Stimulated activated naive B cell treated with anti-CD40 and anti-IgM and Interleukin-4, amounts not matched to agents 10 μg/mL and 1 μg/mL and 100 μg/mL, for 72 hours (primary cell): ENCODE results near the gene NELFCD.

ENCODE experiments used
- ATAC-seq, 2 donors: fragments of 150-1000 bp; cut with Tn5 transposase; replicated peaks; 2 replicates each; pipeline ENCODE4 v1.10.0; 2021; ENCODE audit warnings: moderate library complexity in 1 of 2
- DNase-seq: peaks from one replicate; pipeline ENCODE4 v3.0.0; 2021
- H3K27ac Mint-ChIP-seq: one replicate; pipeline ENCODE4 v1.8.0; 2022; ENCODE audit warnings: mild to moderate bottlenecking, mixed read lengths
- H3K27me3 Mint-ChIP-seq, 2 donors: one replicate each; pipeline ENCODE4 v1.8.0; 2022; ENCODE audit warnings: mixed read lengths in 2 of 2
- H3K36me3 Mint-ChIP-seq, 2 donors: one replicate each; pipeline ENCODE4 v1.8.0; 2022; ENCODE audit warnings: mixed read lengths in 2 of 2, mild to moderate bottlenecking in 1 of 2
- H3K4me1 Mint-ChIP-seq, 2 donors: one replicate each; pipeline ENCODE4 v1.8.0; 2022; ENCODE audit warnings: mixed read lengths in 2 of 2, mild to moderate bottlenecking in 1 of 2
- H3K4me3 Mint-ChIP-seq, 2 donors: one replicate each; pipeline ENCODE4 v1.8.0; 2022; ENCODE audit warnings: mild to moderate bottlenecking in 2 of 2, mixed read lengths in 2 of 2, moderate library complexity in 1 of 2
- H3K9me3 Mint-ChIP-seq, 2 donors: one replicate each; pipeline ENCODE4 v1.8.0; 2022; ENCODE audit warnings: mixed read lengths in 2 of 2, mild to moderate bottlenecking in 1 of 2

NELFCD gene

DNA sequence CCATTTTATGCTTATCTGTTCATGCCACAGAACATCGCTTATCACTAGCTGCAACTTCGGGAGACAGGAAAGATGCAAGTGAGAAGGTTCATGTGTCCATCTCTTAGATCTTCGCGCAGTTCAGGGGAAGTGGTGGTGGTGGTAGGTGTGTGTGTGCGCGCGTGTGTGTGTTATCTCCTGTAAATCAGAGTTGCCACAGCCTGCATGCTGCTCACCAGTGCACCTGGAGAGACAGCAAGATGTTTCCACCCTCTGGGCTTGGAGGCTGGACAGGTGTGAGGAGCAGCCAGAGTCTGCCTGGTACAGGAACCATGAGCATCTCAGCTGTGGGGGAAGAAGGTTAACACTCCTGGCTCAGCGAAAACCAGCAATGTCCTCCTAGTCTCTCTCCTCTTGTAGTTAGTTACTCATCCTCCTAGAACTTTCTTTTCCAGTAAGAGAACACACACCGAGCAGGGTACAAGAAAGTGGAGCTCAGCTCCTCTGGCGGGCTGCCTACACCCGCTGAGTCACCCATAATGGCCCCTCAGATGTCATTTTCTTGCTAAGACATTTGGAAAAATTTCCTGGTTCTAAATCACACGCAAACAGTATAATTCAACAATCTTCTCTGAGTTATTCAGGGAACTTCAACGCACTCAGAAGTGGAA, 33.0 kb downstream of the NELFCD start:
- H3K27me3 Mint-ChIP-seq = no peaks in the 10 kb centered on the region
- peaks cover 49 to 82% of the 10 kb centered on the region in 2 donors for H3K4me1 Mint-ChIP-seq
- no peaks in the 10 kb centered on the region for H3K9me3 Mint-ChIP-seq
- no peak for DNase-seq
- H3K4me3 Mint-ChIP-seq = no peak overlapping the region
- peak overlapping the region; percentile 43 for H3K27ac Mint-ChIP-seq
- ATAC-seq = no peak
- peaks cover 16 to 24% of the 10 kb centered on the region in 2 donors for H3K36me3 Mint-ChIP-seq

DNA sequence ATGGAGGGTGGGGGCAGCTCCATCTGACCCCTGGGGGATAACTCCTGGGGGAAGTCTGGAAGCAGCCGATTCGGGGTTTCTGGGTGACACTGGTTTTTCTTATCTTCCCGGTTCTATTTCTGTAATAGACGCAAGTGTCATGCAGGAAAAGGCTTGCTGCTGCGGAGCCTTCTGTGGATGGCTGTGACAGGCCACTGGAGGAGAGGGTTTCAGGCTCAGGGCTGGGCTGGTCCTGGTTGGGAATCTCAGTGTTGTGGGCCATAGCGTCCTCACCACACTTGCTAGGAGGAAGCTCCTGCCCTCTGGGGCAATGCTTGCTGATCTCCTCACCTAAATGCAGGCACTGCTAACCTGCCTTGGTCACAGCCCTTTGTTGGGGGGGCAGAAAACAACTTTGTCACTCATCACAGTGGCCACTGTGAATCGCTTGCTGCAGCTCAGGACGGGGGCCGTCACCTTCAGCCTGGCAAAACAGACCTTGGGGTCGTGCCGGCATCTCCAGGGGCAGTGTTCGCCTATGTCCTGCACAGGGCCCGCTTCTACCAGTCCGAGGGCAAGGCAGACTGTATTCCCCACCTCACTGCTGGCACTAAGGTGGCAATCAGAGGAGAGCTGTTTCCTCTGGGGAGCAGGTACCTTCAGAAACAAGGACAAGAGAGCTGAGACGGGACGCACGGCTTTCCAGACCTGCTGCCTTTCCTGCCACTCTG, 33.8 kb downstream of the NELFCD start:
- Mint-ChIP-seq H3K27ac (peak overlapping the region; percentile 66), H3K27me3 (no peaks in the 10 kb centered on the region)

DNA sequence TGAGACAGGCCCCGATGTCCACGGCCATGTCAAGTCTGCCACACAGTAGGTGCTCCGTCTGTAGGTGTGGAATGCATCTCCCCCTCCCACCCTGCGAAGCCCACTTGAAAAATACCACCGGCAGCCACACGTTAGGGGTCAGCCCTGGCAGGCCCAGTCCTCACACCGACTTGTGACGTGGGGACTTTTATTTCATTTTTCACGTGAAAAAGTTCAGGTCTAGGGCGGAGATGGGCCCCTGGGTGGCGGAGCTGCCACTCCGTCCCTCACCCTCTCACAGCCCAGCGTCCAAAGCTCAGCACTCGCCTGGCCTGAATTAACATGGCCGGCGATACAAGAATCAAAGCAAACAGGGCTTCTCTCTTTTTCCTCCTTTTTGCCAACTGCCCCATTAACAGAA, 34.4 kb downstream of the NELFCD start:
- Mint-ChIP-seq H3K4me3 (no peak overlapping the region), H3K36me3 (peaks cover 18 to 26% of the 10 kb centered on the region in 2 donors), H3K9me3 (no peaks in the 10 kb centered on the region), H3K4me1 (peaks cover 44 to 68% of the 10 kb centered on the region in 2 donors), H3K27me3 (no peaks in the 10 kb centered on the region), H3K27ac (peak overlapping the region; percentile 17)
- DNase-seq (no peak), ATAC-seq (no peak)

More for the DNA sequence above, 33.8 kb downstream of the NELFCD start:
- no peak overlapping the region for H3K4me3 Mint-ChIP-seq
- peaks cover 18 to 26% of the 10 kb centered on the region in 2 donors for H3K36me3 Mint-ChIP-seq
- no peaks in the 10 kb centered on the region for H3K9me3 Mint-ChIP-seq
- peaks cover 49 to 74% of the 10 kb centered on the region in 2 donors for H3K4me1 Mint-ChIP-seq
- no peak for DNase-seq
- ATAC-seq = no peak

DNA sequence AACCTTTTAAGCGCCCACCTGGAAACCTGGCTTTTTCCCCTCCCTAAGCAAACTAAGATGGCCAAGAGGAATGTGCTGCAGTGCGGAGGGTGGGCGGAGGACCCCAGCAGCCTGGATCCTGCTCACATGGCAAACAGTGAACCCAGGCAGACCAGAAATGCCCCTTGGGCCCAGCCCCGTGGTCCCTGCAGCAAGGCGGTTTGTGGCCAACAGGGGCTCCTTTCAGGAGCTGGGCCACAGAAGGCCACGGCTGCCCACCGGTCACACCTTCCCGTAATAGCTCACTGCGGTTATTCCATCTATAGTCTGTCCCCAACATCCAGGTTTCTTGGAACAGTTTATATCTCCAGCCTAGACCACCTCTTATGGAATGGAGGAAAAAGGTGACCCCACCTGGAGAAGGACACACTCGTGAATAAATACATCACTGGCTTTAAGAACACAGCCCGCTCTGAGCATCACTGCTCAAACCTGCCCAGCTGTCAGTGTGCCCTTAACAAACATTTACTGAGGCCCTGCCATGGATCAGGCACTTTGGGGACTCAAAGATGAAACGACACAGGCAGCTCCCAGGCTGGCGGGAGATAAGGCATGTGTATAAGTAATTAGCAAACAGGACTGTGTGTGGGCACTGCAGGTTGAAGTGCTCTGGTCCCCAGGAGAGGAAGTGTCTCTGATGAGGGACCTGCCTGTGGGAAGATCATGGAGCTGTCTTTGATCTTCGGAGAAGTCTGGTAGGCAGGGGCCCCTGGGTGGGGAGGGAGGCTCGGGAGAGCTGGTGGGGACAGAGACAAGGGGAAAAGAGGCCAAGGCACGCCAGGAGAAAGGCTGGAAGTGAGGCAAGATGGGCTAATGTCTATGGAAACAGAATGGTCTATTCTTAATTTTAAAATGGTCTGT, 35.0 kb downstream of the NELFCD start:
- ATAC-seq (peak; percentile 34 to 44), DNase-seq (no peak)
- no peaks in the 10 kb centered on the region for H3K27me3 Mint-ChIP-seq
- peak overlapping the region; percentile 46 to 68 for H3K4me3 Mint-ChIP-seq
- peak overlapping the region; percentile 67 for H3K27ac Mint-ChIP-seq
- peaks cover 43 to 64% of the 10 kb centered on the region in 2 donors for H3K4me1 Mint-ChIP-seq
- H3K9me3 Mint-ChIP-seq = no peaks in the 10 kb centered on the region
- H3K36me3 Mint-ChIP-seq = peaks cover 18 to 26% of the 10 kb centered on the region in 2 donors

DNA sequence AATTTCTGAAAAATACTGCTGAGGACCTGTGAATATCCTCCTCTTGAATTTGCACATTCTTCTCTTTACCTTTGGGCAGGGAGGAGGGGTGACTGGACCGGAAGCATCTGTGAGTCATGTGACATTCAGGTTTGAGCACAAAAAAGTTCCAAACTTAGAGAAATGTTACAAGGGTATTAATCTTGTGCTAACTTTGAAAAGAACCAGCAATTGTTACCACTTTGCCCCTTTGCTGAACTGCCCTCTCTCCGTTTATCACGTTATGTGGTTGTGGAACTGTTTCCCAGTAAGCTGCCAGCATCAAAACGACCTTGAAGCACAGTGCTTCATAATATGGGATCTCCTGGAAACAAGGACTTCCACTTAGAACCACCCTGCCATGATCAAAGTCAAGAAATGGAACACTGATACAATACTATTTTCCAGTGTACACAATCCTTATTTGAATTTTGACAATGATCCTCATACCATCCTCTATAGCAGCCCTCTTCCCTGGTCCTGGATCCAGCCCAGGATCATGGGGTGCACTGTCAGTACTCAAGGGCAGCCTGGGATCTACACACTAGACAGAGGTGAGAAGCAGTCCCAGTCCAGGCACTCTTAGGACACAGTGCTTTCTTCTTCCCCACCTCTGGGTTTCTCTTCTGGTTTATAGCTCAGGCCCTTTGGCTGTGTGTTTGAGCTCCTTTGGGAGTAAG, 35.9 kb downstream of the NELFCD start:
- no peak for DNase-seq

DNA sequence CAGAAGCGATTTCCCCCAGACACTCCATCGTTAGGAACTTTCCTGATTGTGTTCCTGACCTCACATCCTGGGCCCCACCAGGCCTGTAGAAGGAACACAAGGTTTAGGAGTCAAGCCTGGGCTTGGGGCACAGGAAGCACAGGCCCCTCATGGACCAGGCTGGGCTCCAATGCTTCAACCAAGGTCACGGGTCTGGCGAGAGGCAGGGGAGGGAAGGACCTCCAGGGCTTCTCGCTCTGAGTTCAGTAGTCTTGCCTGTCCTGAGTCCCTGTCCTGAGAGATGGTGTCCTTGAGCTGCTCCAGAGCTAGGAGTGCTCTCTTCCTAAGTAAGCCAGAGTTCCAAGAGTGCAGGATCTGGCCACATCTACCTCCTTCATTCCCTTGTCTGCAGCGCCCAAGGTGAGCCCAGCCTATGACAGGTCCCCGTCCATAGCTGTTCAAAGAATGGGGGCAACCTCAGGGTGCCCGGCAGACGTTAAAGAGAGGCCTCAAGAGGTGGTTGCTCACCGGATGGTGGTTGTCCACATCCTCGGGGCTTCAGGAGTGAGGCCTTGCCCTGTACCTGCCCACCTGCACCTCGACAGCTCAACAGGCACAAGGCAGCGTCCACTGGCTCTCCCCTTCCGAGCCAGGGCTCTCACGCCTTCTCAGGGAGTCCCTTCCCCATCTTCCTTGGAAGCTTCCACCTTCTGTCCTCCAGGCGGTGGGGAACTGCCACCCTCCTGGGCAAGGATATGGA, 36.6 kb downstream of the NELFCD start:
- H3K36me3 Mint-ChIP-seq = peaks cover 22 to 29% of the 10 kb centered on the region in 2 donors
- ATAC-seq (peak; percentile 11 to 17), DNase-seq (no peak)
- no peak overlapping the region for H3K4me3 Mint-ChIP-seq
- peaks cover 41 to 53% of the 10 kb centered on the region in 2 donors for H3K4me1 Mint-ChIP-seq
- no peaks in the 10 kb centered on the region for H3K9me3 Mint-ChIP-seq
- no peaks in the 10 kb centered on the region for H3K27me3 Mint-ChIP-seq
- peak overlapping the region; percentile 65 for H3K27ac Mint-ChIP-seq

More for the DNA sequence above, 35.9 kb downstream of the NELFCD start:
- H3K4me1 Mint-ChIP-seq = peaks cover 40 to 57% of the 10 kb centered on the region in 2 donors
- no peaks in the 10 kb centered on the region for H3K27me3 Mint-ChIP-seq
- H3K27ac Mint-ChIP-seq = peak overlapping the region; percentile 65
- peaks cover 18 to 26% of the 10 kb centered on the region in 2 donors for H3K36me3 Mint-ChIP-seq
- peak overlapping the region in 1 of 2 donors; percentile 68 for H3K4me3 Mint-ChIP-seq
- no peaks in the 10 kb centered on the region for H3K9me3 Mint-ChIP-seq
- peak; percentile 66 to 69 for ATAC-seq

DNA sequence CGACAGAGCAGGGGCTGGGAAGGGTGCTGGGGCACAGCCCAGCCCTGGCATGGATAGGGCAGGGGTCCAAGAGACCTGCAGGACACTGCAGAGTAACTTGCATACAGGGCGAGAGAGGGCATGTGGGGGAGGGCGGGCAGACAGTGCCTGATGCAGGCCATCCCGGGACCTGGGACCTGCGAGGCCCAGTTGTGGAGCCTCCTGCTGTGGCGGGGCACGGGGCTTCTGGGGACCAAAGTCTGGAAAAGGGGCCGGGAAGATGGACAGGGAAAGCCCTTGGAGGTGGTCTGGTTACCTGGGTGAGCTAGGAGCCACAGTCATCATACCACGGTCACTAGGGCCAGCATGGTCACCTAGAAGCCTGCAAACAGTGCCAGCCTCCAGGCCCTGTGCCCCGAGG, 37.8 kb downstream of the NELFCD start:
- Mint-ChIP-seq H3K36me3 (peaks cover 25 to 31% of the 10 kb centered on the region in 2 donors), H3K4me3 (no peak overlapping the region), H3K4me1 (peaks cover 40 to 46% of the 10 kb centered on the region in 2 donors), H3K27me3 (no peaks in the 10 kb centered on the region), H3K27ac (no peak overlapping the region), H3K9me3 (no peaks in the 10 kb centered on the region)
- DNase-seq (no peak), ATAC-seq (no peak)

DNA sequence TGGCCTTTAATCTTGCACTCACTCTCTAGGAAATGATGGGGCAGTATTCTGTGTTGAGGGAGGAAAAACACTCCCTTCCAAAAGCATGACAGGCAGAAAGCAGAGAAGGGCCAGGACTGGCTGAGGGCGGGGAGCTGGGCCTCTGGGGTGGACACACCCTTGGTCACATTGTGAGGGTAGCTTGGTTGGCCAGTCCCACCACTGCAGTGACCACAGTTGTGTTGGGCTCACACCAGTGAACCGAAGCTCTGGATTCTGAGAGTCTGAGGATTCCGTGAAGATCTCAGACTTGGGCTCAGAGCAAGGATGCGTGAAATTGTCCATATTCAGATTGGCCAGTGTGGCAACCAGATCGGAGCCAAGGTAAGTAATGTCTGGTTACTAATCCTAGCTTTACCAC, 38.2 kb downstream of the NELFCD start, which contains the start of gene TUBB1:
TUBB1 (plus strand) TSS at position 213 of the 400 bp plus-strand sequence; CDS start at position 307, 94 bp downstream.
- Mint-ChIP-seq H3K4me1 (peaks cover 36 to 46% of the 10 kb centered on the region in 2 donors), H3K9me3 (no peaks in the 10 kb centered on the region), H3K4me3 (no peak within 1 kb of the TSS), H3K36me3 (peaks cover 28 to 34% of the 10 kb centered on the region in 2 donors), H3K27ac (no peak within 1 kb of the TSS), H3K27me3 (no peaks in the 10 kb centered on the region)
- ATAC-seq (no peak), DNase-seq (no peak)

DNA sequence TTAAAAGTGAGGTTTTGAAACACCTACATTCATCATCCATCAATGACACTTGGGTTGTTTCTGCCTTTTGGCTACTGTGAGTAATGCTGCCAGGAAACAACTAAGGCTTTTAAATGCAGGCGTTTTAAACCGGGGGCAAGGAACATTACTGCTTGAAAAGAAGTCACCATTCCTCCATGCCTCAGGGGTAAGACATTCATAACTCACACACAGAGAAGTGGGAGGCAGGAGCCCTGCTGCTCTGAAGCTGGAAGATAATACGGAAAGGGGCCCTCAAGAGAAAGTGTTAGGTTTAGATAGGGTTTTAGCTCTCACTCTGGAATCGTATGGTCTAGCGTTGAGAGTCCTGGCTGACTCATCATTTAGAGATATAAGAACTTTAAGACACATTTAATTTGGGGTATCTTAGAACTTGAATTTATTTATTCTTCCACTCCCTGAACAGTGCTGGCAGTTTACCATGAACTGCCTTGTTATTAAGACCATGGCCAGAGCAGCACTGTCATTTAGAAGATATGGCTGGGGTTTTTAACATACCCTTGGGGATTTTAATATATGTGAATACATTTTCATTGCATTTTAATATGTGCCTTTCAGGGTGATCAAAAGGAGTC, 40.0 kb downstream of the NELFCD start:
- DNase-seq (no peak), ATAC-seq (no peak)
- Mint-ChIP-seq H3K4me1 (peaks cover 31 to 48% of the 10 kb centered on the region in 2 donors), H3K27ac (no peak overlapping the region), H3K36me3 (peaks cover 34 to 48% of the 10 kb centered on the region in 2 donors), H3K4me3 (no peak overlapping the region), H3K27me3 (no peaks in the 10 kb centered on the region), H3K9me3 (no peaks in the 10 kb centered on the region)

DNA sequence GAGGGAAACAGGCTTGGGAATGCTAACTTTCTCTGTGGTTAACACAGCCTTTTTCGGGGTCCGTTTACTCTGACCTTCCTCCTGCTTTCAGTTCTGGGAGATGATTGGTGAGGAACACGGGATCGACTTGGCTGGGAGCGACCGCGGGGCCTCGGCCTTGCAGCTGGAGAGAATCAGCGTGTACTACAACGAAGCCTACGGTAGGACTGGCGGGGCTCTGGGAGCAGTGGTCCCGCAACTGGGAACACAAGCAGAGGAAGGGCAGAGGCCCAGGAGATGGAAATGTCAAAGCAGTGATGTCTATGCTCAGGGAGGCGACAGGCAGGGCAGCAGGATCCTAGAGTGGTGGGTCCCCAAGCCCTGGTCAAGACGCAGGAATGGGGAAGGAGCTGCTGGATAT, 41.7 kb downstream of the NELFCD start:
- Mint-ChIP-seq H3K4me3 (no peak overlapping the region), H3K9me3 (no peaks in the 10 kb centered on the region), H3K36me3 (peaks cover 41 to 62% of the 10 kb centered on the region in 2 donors), H3K27me3 (no peaks in the 10 kb centered on the region), H3K4me1 (peaks cover 22 to 45% of the 10 kb centered on the region in 2 donors), H3K27ac (peak overlapping the region; percentile 26)
- no peak for DNase-seq
- ATAC-seq = no peak

DNA sequence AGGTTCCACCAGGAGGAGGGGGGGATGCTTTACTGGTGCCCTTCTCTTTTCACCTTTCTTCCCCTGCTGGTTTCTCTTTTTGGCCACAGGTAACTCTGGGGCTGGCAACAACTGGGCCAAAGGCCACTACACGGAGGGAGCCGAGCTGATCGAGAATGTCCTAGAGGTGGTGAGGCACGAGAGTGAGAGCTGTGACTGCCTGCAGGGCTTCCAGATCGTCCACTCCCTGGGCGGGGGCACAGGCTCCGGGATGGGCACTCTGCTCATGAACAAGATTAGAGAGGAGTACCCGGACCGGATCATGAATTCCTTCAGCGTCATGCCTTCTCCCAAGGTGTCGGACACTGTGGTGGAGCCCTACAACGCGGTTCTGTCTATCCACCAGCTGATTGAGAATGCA, 42.6 kb downstream of the NELFCD start:
- ATAC-seq = no peak
- DNase-seq = no peak
- H3K9me3 Mint-ChIP-seq = no peaks in the 10 kb centered on the region
- H3K36me3 Mint-ChIP-seq = peaks cover 43 to 62% of the 10 kb centered on the region in 2 donors
- H3K27ac Mint-ChIP-seq = no peak overlapping the region
- H3K27me3 Mint-ChIP-seq = no peaks in the 10 kb centered on the region
- H3K4me1 Mint-ChIP-seq = peaks cover 21 to 43% of the 10 kb centered on the region in 2 donors
- H3K4me3 Mint-ChIP-seq = no peak overlapping the region

DNA sequence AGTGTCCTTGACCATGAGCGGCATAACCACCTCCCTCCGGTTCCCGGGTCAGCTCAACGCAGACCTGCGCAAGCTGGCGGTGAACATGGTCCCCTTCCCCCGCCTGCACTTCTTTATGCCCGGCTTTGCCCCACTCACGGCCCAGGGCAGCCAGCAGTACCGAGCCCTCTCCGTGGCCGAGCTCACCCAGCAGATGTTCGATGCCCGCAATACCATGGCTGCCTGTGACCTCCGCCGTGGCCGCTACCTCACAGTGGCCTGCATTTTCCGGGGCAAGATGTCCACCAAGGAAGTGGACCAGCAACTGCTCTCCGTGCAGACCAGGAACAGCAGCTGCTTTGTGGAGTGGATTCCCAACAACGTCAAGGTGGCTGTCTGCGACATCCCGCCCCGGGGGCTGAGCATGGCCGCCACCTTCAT, 43.1 kb downstream of the NELFCD start:
- no peaks in the 10 kb centered on the region for H3K9me3 Mint-ChIP-seq
- H3K27me3 Mint-ChIP-seq = no peaks in the 10 kb centered on the region
- ATAC-seq (no peak), DNase-seq (no peak)
- H3K4me3 Mint-ChIP-seq = no peak overlapping the region
- H3K27ac Mint-ChIP-seq = no peak overlapping the region
- H3K36me3 Mint-ChIP-seq = peaks cover 41 to 63% of the 10 kb centered on the region in 2 donors
- H3K4me1 Mint-ChIP-seq = peaks cover 25 to 48% of the 10 kb centered on the region in 2 donors

DNA sequence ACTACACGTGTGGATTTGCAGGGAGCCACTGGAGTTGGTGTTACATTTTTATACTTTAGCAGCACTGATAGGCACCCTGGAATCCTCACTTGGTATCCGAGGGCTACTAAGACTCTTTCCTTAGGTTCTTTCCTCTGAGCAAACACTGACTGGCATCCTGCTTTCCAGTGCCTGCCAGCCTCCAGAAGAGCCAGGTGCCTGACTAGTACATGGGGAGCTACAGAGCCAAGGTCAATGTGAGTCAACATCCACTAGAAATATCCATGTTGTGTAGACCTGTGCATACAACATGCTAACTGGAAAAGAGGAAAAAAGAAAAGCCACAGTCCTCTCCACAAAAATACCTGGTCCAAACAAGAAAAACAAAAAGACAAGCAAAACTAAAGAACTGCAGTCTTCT, 44.0 kb downstream of the NELFCD start:
- Mint-ChIP-seq H3K27ac (no peak overlapping the region), H3K4me1 (peaks cover 24 to 55% of the 10 kb centered on the region in 2 donors)

More for the DNA sequence above, 44.0 kb downstream of the NELFCD start:
- Mint-ChIP-seq H3K36me3 (peaks cover 40 to 67% of the 10 kb centered on the region in 2 donors), H3K27me3 (no peaks in the 10 kb centered on the region), H3K9me3 (no peaks in the 10 kb centered on the region), H3K4me3 (no peak overlapping the region)
- DNase-seq (no peak), ATAC-seq (no peak)
